SK-N-SH (cell line): Measurements from ENCODE around the gene OCIAD2. TPM values are rescaled to one million over a fixed set of nuclear protein-coding genes. Genes with fewer than 3 reads are reported as not detected.
"Not testable (repeated sequence)": the region's sequence is repeated elsewhere in the genome, so short reads cannot be mapped to it uniquely, and the experiment has no call there.

ENCODE experiments used
- CTCF ChIA-PET: fragments of 300-600, 350-600 bp; formaldehyde crosslinking; extraction: SDS; loops from one replicate; lab custom pipeline; 2021; lab: Yijun Ruan, JAX
- POLR2A ChIA-PET: fragments of 350-600 bp; sonication (Branson Sonifier 250); formaldehyde crosslinking; extraction: SDS; loops from one replicate; lab custom pipeline; 2020; ENCODE audit warnings: antibody characterized with exemption, inconsistent platforms; lab: Yijun Ruan, JAX
- DNase-seq: peaks from one replicate; pipeline ENCODE4 v3.0.0; 2012
- H2AFZ ChIP-seq: fragments of 200-600 bp; sonication (generic); 2 replicates; pipeline ENCODE4 v1.8.1; 2016; ENCODE audit warnings: antibody characterized with exemption, mild to moderate bottlenecking, low read depth
- H3F3A ChIP-seq: fragments of 200-600 bp; sonication (generic); replicated peaks from 2 replicates; pipeline ENCODE3; 2016; ENCODE audit warnings: antibody characterized with exemption, mild to moderate bottlenecking; ENCODE audit not compliant: insufficient read depth
- H3K27ac ChIP-seq, 2 experiments: fragments of 200-500 bp in 1 of 2; fragments of 200-600 bp in 1 of 2; sonication (Bioruptor generic) in 1 of 2; sonication (generic), shearing (Covaris generic) in 1 of 2; 2 replicates each; pipeline versions ENCODE4 v1.5.1 to v1.6.1; 2014 to 2016; ENCODE audit warnings: low read depth in 2 of 2, inconsistent platforms in 1 of 2, low read length in 1 of 2, mild to moderate bottlenecking in 1 of 2, mixed read lengths in 1 of 2
- H3K27me3 ChIP-seq: fragments of 200-600 bp; sonication (generic), shearing (Covaris generic); 2 replicates; pipeline ENCODE4 v1.6.1; 2016; ENCODE audit warnings: mixed run types; ENCODE audit not compliant: insufficient read depth
- H3K36me3 ChIP-seq, 2 experiments: fragments of 200-500 bp in 1 of 2; fragments of 200-600 bp in 1 of 2; sonication (Bioruptor generic) in 1 of 2; sonication (generic) in 1 of 2; replicated peaks in 1 of 2; 2 replicates each; pipeline versions ENCODE3 to v1.5.1; 2014 to 2016; ENCODE audit warnings: low read length in 1 of 2, mild to moderate bottlenecking in 1 of 2; ENCODE audit not compliant: insufficient read depth in 2 of 2, control insufficient read depth in 1 of 2
- H3K4me1 ChIP-seq, 2 experiments: fragments of 200-500 bp in 1 of 2; fragments of 200-600 bp in 1 of 2; sonication (Bioruptor generic) in 1 of 2; sonication (generic), shearing (Covaris generic) in 1 of 2; 2 replicates each; pipeline versions ENCODE4 v1.5.1 to v1.6.1; 2014 to 2016; ENCODE audit warnings: low read depth in 1 of 2, low read length in 1 of 2, mixed run types in 1 of 2; ENCODE audit not compliant: insufficient read depth in 2 of 2, control insufficient read depth in 1 of 2
- H3K4me2 ChIP-seq: fragments of 200-600 bp; sonication (generic), shearing (Covaris generic); 2 replicates; pipeline ENCODE4 v1.6.1; 2017; ENCODE audit warnings: mixed run types
- H3K4me3 ChIP-seq, 2 experiments: fragments of 200-500 bp in 1 of 2; fragments of 200-600 bp in 1 of 2; sonication (Bioruptor generic) in 1 of 2; sonication (generic), shearing (Covaris generic) in 1 of 2; 2 replicates each; pipeline versions ENCODE4 v1.5.1 to v1.8.1; 2014 to 2016; ENCODE audit warnings: low read depth in 2 of 2, inconsistent platforms in 1 of 2, low read length in 1 of 2, mild to moderate bottlenecking in 1 of 2, mixed read lengths in 1 of 2, moderate library complexity in 1 of 2
- H3K79me2 ChIP-seq: fragments of 200-600 bp; sonication (generic); 2 replicates; pipeline ENCODE4 v1.8.1; 2017; ENCODE audit warnings: mild to moderate bottlenecking; ENCODE audit not compliant: insufficient read depth
- H3K9ac ChIP-seq: fragments of 200-600 bp; sonication (generic); 2 replicates; pipeline ENCODE4 v1.6.1; 2017; ENCODE audit warnings: mixed run types
- H3K9me2 ChIP-seq: fragments of 200-600 bp; sonication (generic); 2 replicates; pipeline ENCODE4 v1.6.1; 2017; ENCODE audit warnings: mixed run types
- H3K9me3 ChIP-seq: fragments of 200-600 bp; sonication (generic); 2 replicates; pipeline ENCODE4 v1.6.1; 2017; ENCODE audit warnings: mixed run types, mild to moderate bottlenecking, moderate library complexity
- H4K20me1 ChIP-seq: fragments of 200-600 bp; sonication (generic); 2 replicates; pipeline ENCODE4 v1.6.1; 2017; ENCODE audit warnings: mild to moderate bottlenecking, mixed run types; ENCODE audit not compliant: insufficient read depth
- EZH2phosphoT487 ChIP-seq: fragments of 200-600 bp; sonication (generic); IDR thresholded peaks from 2 replicates; pipeline ENCODE4 v1.6.1; 2017; ENCODE audit warnings: low read depth, mixed run types, mild to moderate bottlenecking, antibody characterized with exemption, moderate library complexity, borderline replicate concordance
- GATA2 ChIP-seq: sonication (generic); formaldehyde crosslinking; IDR thresholded peaks from 2 replicates; pipeline ENCODE4 v1.5.0; 2020; ENCODE audit warnings: mild to moderate bottlenecking, missing genetic modification reagents
- POLR2AphosphoS5 ChIP-seq: IDR thresholded peaks from 2 replicates; pipeline ENCODE4 v1.6.1; 2012; ENCODE audit warnings: low read depth, low read length
- REST ChIP-seq: IDR thresholded peaks from 2 replicates; pipeline ENCODE4 v1.6.1; 2012; ENCODE audit warnings: mild to moderate bottlenecking, low read depth, low read length, moderate library complexity
- YY1 ChIP-seq: IDR thresholded peaks from 2 replicates; pipeline ENCODE4 v1.4.0; 2012; ENCODE audit warnings: low read depth, mild to moderate bottlenecking
- ZBTB33 ChIP-seq: IDR thresholded peaks from 2 replicates; pipeline ENCODE4 v1.4.0; 2012; ENCODE audit warnings: low read depth, borderline replicate concordance
- WGBS: methylation state at CpG from one replicate; pipeline ENCODE4 v1.1.6; 2017; ENCODE audit warnings: low lambda C conversion rate; 5-methylcytosine and 5-hydroxymethylcytosine counted together
- polyA plus RNA-seq, 3 experiments: library from polyadenylated mRNA; depleted of rRNA; stranded (reverse); fragments of >200 nt; gene quantifications; 2 replicates each; pipeline ENCODE4 v1.2.3, GENCODE V29; 2012

OCIAD2 gene
- polyA plus RNA-seq, 1 of the 3 experiments (the other 2 are of a cell fraction), result 387 TPM

GRCh38 chr4:48881646-48882045, 24.9 kb downstream of the OCIAD2 start:
- H3F3A ChIP-seq, DNase-seq, H3K4me1 ChIP-seq, H3K4me2 ChIP-seq, CTCF ChIA-PET, H4K20me1 ChIP-seq, H3K9ac ChIP-seq, H3K4me3 ChIP-seq, H3K79me2 ChIP-seq, H3K9me2 ChIP-seq, H2AFZ ChIP-seq, H3K9me3 ChIP-seq, H3K36me3 ChIP-seq, H3K27me3 ChIP-seq, H3K27ac ChIP-seq, POLR2A ChIA-PET: not testable (repeated sequence)
- 82% methylated on average over 3 of the region's 3 CpGs for WGBS

GRCh38 chr4:48879561-48880442, 26.8 kb downstream of the OCIAD2 start:
- TF ChIP-seq YY1, result no peak
- TF ChIP-seq REST, result peak; percentile 14; the same call in 1 of the 2 replicates
- no peak for TF ChIP-seq GATA2 (CRISPR knock-in tag)
- no peak for TF ChIP-seq ZBTB33
- no peak for TF ChIP-seq EZH2phosphoT487
- no peak for TF ChIP-seq POLR2AphosphoS5
- CTCF ChIA-PET, result interaction anchor here (0.6 to 1.0 kb wide), 2 partner anchors 69 to 83 kb away, joined by 3 read pairs; no protein-coding TSS in a partner anchor
- H3K9ac ChIP-seq, result no peak overlapping the region
- H3K27me3 ChIP-seq, result no peaks in the 10 kb centered on the region
- POLR2A ChIA-PET, result no interaction called here
- WGBS, result 79% methylated on average over 8 of the region's 9 CpGs
- no peak overlapping the region for H2AFZ ChIP-seq
- no peak for DNase-seq
- no peaks in the 10 kb centered on the region for H3K9me2 ChIP-seq
- no peaks in the 10 kb centered on the region for H4K20me1 ChIP-seq
- no peaks in the 10 kb centered on the region for H3K4me1 ChIP-seq
- H3K36me3 ChIP-seq, result no peaks in the 10 kb centered on the region
- no peak overlapping the region for H3K4me3 ChIP-seq
- H3K79me2 ChIP-seq, result no peaks in the 10 kb centered on the region
- no peaks in the 10 kb centered on the region for H3F3A ChIP-seq
- no peak overlapping the region for H3K27ac ChIP-seq
- no peaks in the 10 kb centered on the region for H3K9me3 ChIP-seq
- no peak overlapping the region for H3K4me2 ChIP-seq
